LNCaP clone FGC (cell line): ENCODE data around the gene LYRM9.
"Not testable (repeated sequence)": the region's sequence is repeated elsewhere in the genome, so short reads cannot be mapped to it uniquely, and the experiment has no call there.

Source experiments
- DNase-seq: peaks from one replicate; pipeline ENCODE4 v3.0.0-alpha.2; 2011; ENCODE audit warnings: low read depth
- H3K4me3 ChIP-seq: 2 replicates; pipeline ENCODE4 v1.5.1; 2011; ENCODE audit warnings: mild to moderate bottlenecking, low read depth, low read length, control low read depth
- CTCF ChIP-seq: IDR thresholded peaks from 2 replicates; pipeline ENCODE4 v1.5.1; 2012; ENCODE audit warnings: mild to moderate bottlenecking; ENCODE audit not compliant: control insufficient read depth, insufficient read depth; ENCODE audit errors: extremely low read depth

The LYRM9 gene

GRCh38 chr17:27891841-27892240 lies 1.3 kb downstream of the LYRM9 start:
- no peak for DNase-seq
- no peak for TF ChIP-seq CTCF
- no peak overlapping the region for H3K4me3 ChIP-seq

DNA sequence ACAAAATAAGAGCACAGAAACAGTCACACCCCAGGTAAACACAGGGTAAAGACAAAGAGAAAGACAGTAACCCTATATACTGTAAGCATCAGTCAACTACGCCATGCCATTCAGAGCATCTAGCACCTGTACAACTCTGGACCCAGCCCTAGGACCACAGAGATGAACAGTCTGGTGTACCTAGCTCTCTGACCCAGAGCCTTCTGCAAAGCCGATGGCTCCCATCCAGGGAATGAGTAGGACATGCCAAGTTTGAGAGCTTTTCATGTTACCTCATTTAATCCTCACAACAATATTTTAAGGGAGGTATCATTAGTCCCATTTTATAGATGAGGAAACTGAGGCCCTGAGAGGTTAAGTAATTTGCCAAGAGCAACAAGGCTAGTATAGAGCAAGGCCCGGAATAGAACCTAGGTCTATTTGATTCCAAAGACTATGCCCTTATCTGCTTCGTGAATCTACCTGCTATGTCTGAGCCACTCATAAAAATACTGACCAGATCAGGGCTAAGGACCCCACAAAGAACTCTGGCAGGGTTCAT lies 3.4 kb downstream of the LYRM9 start:
- no peak for DNase-seq
- H3K4me3 ChIP-seq = no peak overlapping the region
- no peak for TF ChIP-seq CTCF

- no peak overlapping the region for H3K4me3 ChIP-seq
- DNase-seq = no peak
- no peak for TF ChIP-seq CTCF
These were observed 4.2 kb downstream of the LYRM9 start for GRCh38 chr17:27888945-27889344.

DNA sequence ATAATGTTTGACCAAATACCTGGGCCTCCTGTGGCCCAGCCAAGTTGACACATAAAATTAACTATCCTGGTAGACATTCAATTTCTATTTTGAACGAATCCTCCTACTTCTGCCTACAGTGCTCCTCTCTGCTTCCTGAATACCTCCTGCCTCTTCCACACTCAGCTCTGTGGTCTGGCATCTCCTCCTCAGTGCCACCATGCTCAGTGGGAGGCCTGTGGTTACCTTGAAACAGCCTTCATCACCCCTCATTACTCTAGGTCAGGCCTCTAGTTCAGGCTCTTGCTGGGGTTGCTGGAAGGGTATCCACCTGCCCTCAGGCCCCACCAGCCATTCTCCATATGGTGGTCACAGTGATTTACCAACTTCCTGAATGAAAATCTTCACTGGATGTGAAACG lies 5.1 kb downstream of the LYRM9 start:
- no peak for DNase-seq
- TF ChIP-seq CTCF = no peak

DNA sequence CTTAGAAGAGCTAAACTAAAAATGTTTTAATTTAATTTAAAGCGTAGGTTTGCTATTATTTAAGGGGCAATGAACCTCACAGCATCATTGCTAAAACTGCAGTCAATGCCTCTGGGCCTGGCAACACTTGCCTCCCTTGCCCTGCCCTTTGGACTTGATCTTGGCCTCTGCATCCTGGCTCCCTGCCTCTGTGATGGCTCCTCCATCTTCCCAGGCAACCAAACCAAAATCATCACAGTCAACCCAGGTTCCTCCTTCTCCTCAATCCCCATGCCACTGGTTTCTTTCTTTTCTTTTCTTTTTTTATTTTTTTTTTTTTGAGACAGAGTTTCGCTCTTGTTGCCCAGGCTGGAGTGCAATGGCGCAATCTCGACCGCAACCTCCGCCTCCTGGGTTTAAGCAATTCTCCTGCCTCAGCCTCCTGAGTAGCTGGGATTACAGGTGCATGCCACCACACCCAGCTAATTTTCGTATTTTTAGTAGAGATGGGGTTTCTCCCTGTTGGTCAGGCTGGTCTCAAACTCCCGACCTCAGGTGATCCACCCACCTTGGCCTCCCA lies 6.7 kb downstream of the LYRM9 start:
- not testable (repeated sequence) for H3K4me3 ChIP-seq, DNase-seq

More for the DNA sequence above, 5.1 kb downstream of the LYRM9 start:
- H3K4me3 ChIP-seq = no peak overlapping the region

DNA sequence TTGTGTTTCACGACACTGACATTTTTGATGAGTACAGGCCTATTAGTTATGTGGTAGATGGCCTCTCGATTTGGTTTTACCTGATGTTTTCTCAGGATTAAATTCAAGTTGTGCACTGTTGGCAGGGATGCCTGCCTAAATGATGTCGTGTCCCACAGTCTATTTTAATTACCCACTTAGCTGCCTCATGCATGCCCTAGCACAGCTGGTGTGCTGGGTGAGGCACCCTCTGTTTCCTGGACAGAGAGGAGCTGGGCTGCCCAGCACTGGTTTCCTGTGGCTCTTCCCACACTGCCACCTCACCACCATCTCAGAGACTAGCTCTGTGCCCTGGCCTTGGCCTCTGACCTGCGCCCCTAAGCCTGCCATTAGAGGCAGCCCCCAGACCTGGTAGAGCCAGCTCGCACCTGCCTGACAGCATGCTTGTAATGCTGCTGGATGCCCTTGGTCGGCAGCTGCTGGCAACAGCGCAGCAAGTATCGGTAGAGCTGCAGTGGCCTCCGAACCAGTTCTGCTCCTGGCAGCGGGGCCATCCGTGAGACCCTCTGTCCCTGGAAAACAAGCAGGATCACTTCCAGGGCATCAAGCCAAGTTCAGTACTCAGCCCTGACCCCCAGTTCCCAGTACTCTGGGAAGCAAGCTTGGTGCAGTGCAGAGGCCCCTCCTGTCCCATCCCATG lies 10.9 kb downstream of the LYRM9 start:
- H3K4me3 ChIP-seq = no peak overlapping the region
- TF ChIP-seq CTCF = no peak
- no peak for DNase-seq

GRCh38 chr17:27879987-27880608 lies 13.1 kb downstream of the LYRM9 start:
- TF ChIP-seq CTCF = peak; percentile 95
- no peak for DNase-seq
- H3K4me3 ChIP-seq = no peak overlapping the region
